Lower leg skin (tissue), 3 donors: Measurements from ENCODE around the gene GALR2.

Experiments used
- POLR2A ChIP-seq, 2 donors: fragments of 450-650 bp; IDR thresholded peaks; one replicate each; pipeline ENCODE4 v1.6.1; 2016 to 2017; ENCODE audit warnings: antibody characterized with exemption in 2 of 2, mild to moderate bottlenecking in 1 of 2, moderate library complexity in 1 of 2
- TF ChIP-seq, protein P1 (sequence below), 3 donors: fragments of 450-650 bp; IDR thresholded peaks; one replicate each; pipeline ENCODE4 v1.5.1; 2016; ENCODE audit warnings: antibody characterized with exemption in 3 of 3, mild to moderate bottlenecking in 3 of 3, moderate library complexity in 2 of 3

DNA sequence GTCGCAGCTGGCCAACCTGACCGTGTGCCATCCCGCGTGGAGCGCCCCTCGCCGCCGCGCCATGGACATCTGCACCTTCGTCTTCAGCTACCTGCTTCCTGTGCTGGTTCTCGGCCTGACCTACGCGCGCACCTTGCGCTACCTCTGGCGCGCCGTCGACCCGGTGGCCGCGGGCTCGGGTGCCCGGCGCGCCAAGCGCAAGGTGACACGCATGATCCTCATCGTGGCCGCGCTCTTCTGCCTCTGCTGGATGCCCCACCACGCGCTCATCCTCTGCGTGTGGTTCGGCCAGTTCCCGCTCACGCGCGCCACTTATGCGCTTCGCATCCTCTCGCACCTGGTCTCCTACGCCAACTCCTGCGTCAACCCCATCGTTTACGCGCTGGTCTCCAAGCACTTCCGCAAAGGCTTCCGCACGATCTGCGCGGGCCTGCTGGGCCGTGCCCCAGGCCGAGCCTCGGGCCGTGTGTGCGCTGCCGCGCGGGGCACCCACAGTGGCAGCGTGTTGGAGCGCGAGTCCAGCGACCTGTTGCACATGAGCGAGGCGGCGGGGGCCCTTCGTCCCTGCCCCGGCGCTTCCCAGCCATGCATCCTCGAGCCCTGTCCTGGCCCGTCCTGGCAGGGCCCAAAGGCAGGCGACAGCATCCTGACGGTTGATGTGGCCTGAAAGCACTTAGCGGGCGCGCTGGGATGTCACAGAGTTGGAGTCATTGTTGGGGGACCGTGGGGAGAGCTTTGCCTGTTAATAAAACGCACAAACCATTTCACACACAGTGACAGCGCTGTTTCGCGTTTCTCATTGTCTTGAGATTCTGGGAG, 2.4 kb downstream of the GALR2 start:
- TF ChIP-seq, protein P1, sequence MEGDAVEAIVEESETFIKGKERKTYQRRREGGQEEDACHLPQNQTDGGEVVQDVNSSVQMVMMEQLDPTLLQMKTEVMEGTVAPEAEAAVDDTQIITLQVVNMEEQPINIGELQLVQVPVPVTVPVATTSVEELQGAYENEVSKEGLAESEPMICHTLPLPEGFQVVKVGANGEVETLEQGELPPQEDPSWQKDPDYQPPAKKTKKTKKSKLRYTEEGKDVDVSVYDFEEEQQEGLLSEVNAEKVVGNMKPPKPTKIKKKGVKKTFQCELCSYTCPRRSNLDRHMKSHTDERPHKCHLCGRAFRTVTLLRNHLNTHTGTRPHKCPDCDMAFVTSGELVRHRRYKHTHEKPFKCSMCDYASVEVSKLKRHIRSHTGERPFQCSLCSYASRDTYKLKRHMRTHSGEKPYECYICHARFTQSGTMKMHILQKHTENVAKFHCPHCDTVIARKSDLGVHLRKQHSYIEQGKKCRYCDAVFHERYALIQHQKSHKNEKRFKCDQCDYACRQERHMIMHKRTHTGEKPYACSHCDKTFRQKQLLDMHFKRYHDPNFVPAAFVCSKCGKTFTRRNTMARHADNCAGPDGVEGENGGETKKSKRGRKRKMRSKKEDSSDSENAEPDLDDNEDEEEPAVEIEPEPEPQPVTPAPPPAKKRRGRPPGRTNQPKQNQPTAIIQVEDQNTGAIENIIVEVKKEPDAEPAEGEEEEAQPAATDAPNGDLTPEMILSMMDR (IDR thresholded peaks at IDR 0.05): no peak
- no peak for TF ChIP-seq POLR2A (IDR thresholded peaks at IDR 0.05)
